Neural cell (in vitro differentiated cells): ENCODE data around the gene LETM1. TPM values are rescaled to one million over a fixed set of nuclear protein-coding genes. Genes with fewer than 3 reads are reported as not detected.

Source experiments
- H2AFZ ChIP-seq: fragments of 200-600, 300-800 bp; sonication (generic), shearing (Covaris generic); 2 replicates; pipeline ENCODE4 v1.6.0; 2014; ENCODE audit warnings: low read depth, mild to moderate bottlenecking, antibody characterized with exemption, low read length, moderate library complexity
- H3F3A ChIP-seq: fragments of 200-600 bp; shearing (Covaris generic); 2 replicates; pipeline ENCODE4 v1.6.1; 2016; ENCODE audit warnings: mild to moderate bottlenecking, moderate library complexity, mixed read lengths, antibody characterized with exemption, low read length; ENCODE audit not compliant: insufficient read depth, poor library complexity, severe bottlenecking
- H3K27ac ChIP-seq: fragments of 200-600, 300-800 bp; sonication (generic), shearing (Covaris generic); 2 replicates; pipeline ENCODE4 v1.5.1; 2014; ENCODE audit warnings: mild to moderate bottlenecking, low read length, moderate library complexity
- H3K27me3 ChIP-seq: fragments of 300-800, 200-600 bp; sonication (generic), shearing (Covaris generic); 2 replicates; pipeline ENCODE4 v1.6.0; 2014; ENCODE audit warnings: mild to moderate bottlenecking, low read depth, low read length, moderate library complexity; ENCODE audit not compliant: insufficient read depth
- H3K36me3 ChIP-seq: fragments of 300-800, 200-600 bp; sonication (generic), shearing (Covaris generic); 2 replicates; pipeline ENCODE4 v1.5.1; 2014; ENCODE audit warnings: mild to moderate bottlenecking, antibody characterized with exemption, low read length, moderate library complexity; ENCODE audit not compliant: insufficient read depth
- H3K4me2 ChIP-seq: fragments of 300-800, 200-600 bp; sonication (generic), shearing (Covaris generic); 2 replicates; pipeline ENCODE4 v1.6.0; 2014; ENCODE audit warnings: mild to moderate bottlenecking, low read length
- H3K4me3 ChIP-seq: fragments of 300-800, 200-600 bp; sonication (generic), shearing (Covaris generic); 2 replicates; pipeline ENCODE4 v1.5.1; 2014; ENCODE audit warnings: mild to moderate bottlenecking, low read length, moderate library complexity
- H3K79me2 ChIP-seq: fragments of 200-600 bp; shearing (Covaris generic); replicated peaks from 2 replicates; pipeline ENCODE4 v1.6.0; 2014; ENCODE audit warnings: mild to moderate bottlenecking, low read length, moderate library complexity; ENCODE audit not compliant: insufficient read depth
- H3K9ac ChIP-seq: fragments of 300-800, 200-600 bp; sonication (generic), shearing (Covaris generic); 2 replicates; pipeline ENCODE4 v1.6.1; 2016; ENCODE audit warnings: mild to moderate bottlenecking, low read length, mixed read lengths
- H3K9me2 ChIP-seq: fragments of 200-600 bp; shearing (Covaris generic); 2 replicates; pipeline ENCODE4 v1.6.1; 2016; ENCODE audit warnings: mild to moderate bottlenecking, low read length, mixed read lengths; ENCODE audit not compliant: insufficient read depth
- H3K9me3 ChIP-seq: fragments of 200-600, 300-800 bp; sonication (generic), shearing (Covaris generic); 2 replicates; pipeline ENCODE4 v1.6.1; 2016; ENCODE audit warnings: mild to moderate bottlenecking, mixed run types, low read length, moderate library complexity, mixed read lengths
- H4K20me1 ChIP-seq: fragments of 200-600 bp; shearing (Covaris generic); 2 replicates; pipeline ENCODE4 v1.6.1; 2016; ENCODE audit warnings: mild to moderate bottlenecking, mixed run types; ENCODE audit not compliant: insufficient read depth
- EP300 ChIP-seq: fragments of 450-650 bp; conservative IDR thresholded peaks from 2 replicates; pipeline ENCODE4 v1.6.1; 2014; ENCODE audit warnings: antibody characterized with exemption, mild to moderate bottlenecking, moderate library complexity; ENCODE audit not compliant: poor library complexity, severe bottlenecking
- EZH2 ChIP-seq: fragments of 200-600, 300-800 bp; shearing (Covaris generic), sonication (generic); IDR thresholded peaks from 2 replicates; pipeline ENCODE4 v1.6.1; 2014; ENCODE audit warnings: antibody characterized with exemption, low read length, borderline replicate concordance, mild to moderate bottlenecking; ENCODE audit not compliant: insufficient read depth, poor library complexity, severe bottlenecking
- MXI1 ChIP-seq: fragments of 450-650 bp; conservative IDR thresholded peaks from 2 replicates; pipeline ENCODE4 v1.6.1; 2014; ENCODE audit warnings: antibody characterized with exemption, mild to moderate bottlenecking; ENCODE audit not compliant: poor library complexity, severe bottlenecking
- POLR2AphosphoS5 ChIP-seq: IDR thresholded peaks from 2 replicates; pipeline ENCODE4 v1.6.1; 2012
- RAD21 ChIP-seq: fragments of 450-650 bp; conservative IDR thresholded peaks from 2 replicates; pipeline ENCODE4 v1.6.1; 2014; ENCODE audit warnings: antibody characterized with exemption, mild to moderate bottlenecking, moderate library complexity
- SMC3 ChIP-seq: fragments of 450-650 bp; conservative IDR thresholded peaks from 2 replicates; pipeline ENCODE4 v1.6.1; 2014; ENCODE audit warnings: antibody characterized with exemption, mild to moderate bottlenecking, moderate library complexity; ENCODE audit not compliant: poor library complexity
- TAF1 ChIP-seq: IDR thresholded peaks from 2 replicates; pipeline ENCODE4 v1.6.1; 2012; ENCODE audit warnings: low read depth
- polyA plus RNA-seq: library from polyadenylated mRNA; depleted of rRNA; stranded (reverse); fragments of >200 nt; gene quantifications from 2 replicates; pipeline ENCODE4 v1.2.3, GENCODE V29; 2014
- TF ChIP-seq, protein P1 (sequence below): fragments of 450-650 bp; IDR thresholded peaks from 2 replicates; pipeline ENCODE4 v1.5.1; 2014; ENCODE audit warnings: antibody characterized with exemption, mild to moderate bottlenecking, moderate library complexity; ENCODE audit not compliant: poor library complexity, severe bottlenecking
- TF ChIP-seq, protein P2 (sequence below): IDR thresholded peaks from 2 replicates; pipeline ENCODE4 v1.6.1; 2012; ENCODE audit warnings: borderline replicate concordance

The LETM1 gene
- polyA plus RNA-seq, 1 donor from 2014 or later: 38.9 TPM

DNA sequence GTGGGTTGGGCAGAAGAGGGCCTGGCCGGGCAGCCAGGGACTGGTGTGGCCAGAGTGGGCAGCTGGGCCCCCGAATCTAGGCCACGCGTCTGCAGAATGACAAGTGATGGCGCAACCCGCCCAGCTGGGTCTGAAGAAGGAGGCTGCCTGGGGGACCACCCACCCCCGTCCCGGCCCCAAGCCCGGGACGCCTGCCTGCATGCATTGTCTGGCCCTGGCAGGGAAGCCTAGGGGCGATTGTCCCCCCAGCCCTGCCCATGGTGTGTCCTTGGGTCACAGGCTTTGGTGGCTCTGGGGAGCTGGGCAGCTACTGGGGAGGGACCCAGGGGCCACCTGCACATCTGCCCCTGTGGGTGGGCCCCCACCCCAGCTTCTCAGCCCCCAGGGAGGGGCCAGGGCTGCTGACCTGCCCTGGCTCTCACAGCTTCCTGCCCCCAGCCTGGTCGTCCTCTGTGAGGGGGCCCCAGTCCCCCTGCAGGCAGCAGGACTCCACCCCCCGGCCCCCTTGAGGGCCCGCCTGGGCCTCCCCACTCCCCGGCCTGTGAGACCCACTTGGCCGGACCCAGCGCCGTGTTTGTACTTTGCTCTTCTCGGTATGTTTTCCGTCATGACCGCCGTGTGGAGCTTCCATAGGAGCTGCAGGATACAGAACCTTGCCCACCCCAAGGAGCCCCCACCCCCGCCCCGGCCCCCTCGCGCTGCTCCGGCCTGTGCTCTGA is 57.9 kb downstream of the LETM1 start:
- TF ChIP-seq EZH2 (no peak), POLR2AphosphoS5 (no peak), TAF1 (no peak), RAD21 (no peak), EP300 (no peak), MXI1 (no peak), SMC3 (no peak)
- TF ChIP-seq, protein P1, sequence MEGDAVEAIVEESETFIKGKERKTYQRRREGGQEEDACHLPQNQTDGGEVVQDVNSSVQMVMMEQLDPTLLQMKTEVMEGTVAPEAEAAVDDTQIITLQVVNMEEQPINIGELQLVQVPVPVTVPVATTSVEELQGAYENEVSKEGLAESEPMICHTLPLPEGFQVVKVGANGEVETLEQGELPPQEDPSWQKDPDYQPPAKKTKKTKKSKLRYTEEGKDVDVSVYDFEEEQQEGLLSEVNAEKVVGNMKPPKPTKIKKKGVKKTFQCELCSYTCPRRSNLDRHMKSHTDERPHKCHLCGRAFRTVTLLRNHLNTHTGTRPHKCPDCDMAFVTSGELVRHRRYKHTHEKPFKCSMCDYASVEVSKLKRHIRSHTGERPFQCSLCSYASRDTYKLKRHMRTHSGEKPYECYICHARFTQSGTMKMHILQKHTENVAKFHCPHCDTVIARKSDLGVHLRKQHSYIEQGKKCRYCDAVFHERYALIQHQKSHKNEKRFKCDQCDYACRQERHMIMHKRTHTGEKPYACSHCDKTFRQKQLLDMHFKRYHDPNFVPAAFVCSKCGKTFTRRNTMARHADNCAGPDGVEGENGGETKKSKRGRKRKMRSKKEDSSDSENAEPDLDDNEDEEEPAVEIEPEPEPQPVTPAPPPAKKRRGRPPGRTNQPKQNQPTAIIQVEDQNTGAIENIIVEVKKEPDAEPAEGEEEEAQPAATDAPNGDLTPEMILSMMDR: no peak
- TF ChIP-seq, protein P2, sequence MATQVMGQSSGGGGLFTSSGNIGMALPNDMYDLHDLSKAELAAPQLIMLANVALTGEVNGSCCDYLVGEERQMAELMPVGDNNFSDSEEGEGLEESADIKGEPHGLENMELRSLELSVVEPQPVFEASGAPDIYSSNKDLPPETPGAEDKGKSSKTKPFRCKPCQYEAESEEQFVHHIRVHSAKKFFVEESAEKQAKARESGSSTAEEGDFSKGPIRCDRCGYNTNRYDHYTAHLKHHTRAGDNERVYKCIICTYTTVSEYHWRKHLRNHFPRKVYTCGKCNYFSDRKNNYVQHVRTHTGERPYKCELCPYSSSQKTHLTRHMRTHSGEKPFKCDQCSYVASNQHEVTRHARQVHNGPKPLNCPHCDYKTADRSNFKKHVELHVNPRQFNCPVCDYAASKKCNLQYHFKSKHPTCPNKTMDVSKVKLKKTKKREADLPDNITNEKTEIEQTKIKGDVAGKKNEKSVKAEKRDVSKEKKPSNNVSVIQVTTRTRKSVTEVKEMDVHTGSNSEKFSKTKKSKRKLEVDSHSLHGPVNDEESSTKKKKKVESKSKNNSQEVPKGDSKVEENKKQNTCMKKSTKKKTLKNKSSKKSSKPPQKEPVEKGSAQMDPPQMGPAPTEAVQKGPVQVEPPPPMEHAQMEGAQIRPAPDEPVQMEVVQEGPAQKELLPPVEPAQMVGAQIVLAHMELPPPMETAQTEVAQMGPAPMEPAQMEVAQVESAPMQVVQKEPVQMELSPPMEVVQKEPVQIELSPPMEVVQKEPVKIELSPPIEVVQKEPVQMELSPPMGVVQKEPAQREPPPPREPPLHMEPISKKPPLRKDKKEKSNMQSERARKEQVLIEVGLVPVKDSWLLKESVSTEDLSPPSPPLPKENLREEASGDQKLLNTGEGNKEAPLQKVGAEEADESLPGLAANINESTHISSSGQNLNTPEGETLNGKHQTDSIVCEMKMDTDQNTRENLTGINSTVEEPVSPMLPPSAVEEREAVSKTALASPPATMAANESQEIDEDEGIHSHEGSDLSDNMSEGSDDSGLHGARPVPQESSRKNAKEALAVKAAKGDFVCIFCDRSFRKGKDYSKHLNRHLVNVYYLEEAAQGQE: no peak
- Histone ChIP-seq H3K27ac (no peak overlapping the region), H4K20me1 (no peaks in the 10 kb centered on the region), H3K4me3 (no peak overlapping the region), H2AFZ (no peak overlapping the region), H3K4me2 (no peak overlapping the region), H3F3A (no peaks in the 10 kb centered on the region), H3K36me3 (no peaks in the 10 kb centered on the region), H3K79me2 (no peaks in the 10 kb centered on the region), H3K27me3 (peaks cover 34% of the 10 kb centered on the region), H3K9me2 (no peaks in the 10 kb centered on the region), H3K9ac (no peak overlapping the region), H3K9me3 (no peaks in the 10 kb centered on the region)

DNA sequence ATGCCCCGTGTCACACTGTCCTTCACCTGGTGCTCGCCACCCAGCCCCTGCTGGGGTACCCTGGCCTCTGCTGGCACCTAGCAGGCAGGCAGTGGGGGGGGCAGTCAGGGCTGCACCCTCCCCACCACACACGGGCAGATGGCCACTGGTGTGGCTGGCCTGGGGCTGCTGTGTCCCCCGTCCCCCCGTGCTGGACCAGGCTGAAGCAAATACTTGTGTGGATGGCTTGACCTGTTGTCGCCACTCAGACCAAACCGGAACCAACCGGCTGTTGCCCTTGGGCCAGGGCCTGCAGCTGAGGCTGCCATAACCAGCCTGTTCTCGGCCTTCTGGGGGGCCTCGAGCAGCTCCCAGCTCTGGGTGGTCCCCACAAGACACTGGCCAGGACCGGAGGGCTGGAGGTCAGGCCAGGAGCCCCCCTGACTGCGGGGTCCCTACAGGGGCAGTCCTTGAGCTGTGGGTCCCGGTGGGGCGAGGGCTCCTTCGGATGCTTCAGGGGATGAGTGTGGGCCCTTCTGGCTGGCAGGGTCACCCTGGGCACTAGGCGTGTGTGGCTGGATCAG is 58.6 kb downstream of the LETM1 start:
- no peaks in the 10 kb centered on the region for H3F3A ChIP-seq
- TF ChIP-seq POLR2AphosphoS5 (no peak), EZH2 (no peak)

More for the DNA sequence above, 58.6 kb downstream of the LETM1 start:
- no peaks in the 10 kb centered on the region for H3K9me2 ChIP-seq
- H3K4me3 ChIP-seq: no peak overlapping the region
- no peaks in the 10 kb centered on the region for H4K20me1 ChIP-seq
- H3K27ac ChIP-seq: no peak overlapping the region
- no peak overlapping the region for H3K4me2 ChIP-seq
- no peak overlapping the region for H2AFZ ChIP-seq
- H3K79me2 ChIP-seq: no peaks in the 10 kb centered on the region
- H3K36me3 ChIP-seq: no peaks in the 10 kb centered on the region
- H3K9ac ChIP-seq: no peak overlapping the region
- peaks cover 39% of the 10 kb centered on the region for H3K27me3 ChIP-seq
- H3K9me3 ChIP-seq: no peaks in the 10 kb centered on the region
